Measurements from ENCODE around the gene LAMTOR4. TPM values are rescaled to one million over a fixed set of nuclear protein-coding genes. Genes with fewer than 3 reads are reported as not detected.
A peak's percentile ranks its signal among the peaks of the same experiment; 100 is the strongest.

LAMTOR4 gene
- total and polyA plus RNA-seq, 2 of the 13 experiments (the other 11 are each of a cell fraction or from before 2014, with no cell fraction given): 115 to 118 TPM

DNA sequence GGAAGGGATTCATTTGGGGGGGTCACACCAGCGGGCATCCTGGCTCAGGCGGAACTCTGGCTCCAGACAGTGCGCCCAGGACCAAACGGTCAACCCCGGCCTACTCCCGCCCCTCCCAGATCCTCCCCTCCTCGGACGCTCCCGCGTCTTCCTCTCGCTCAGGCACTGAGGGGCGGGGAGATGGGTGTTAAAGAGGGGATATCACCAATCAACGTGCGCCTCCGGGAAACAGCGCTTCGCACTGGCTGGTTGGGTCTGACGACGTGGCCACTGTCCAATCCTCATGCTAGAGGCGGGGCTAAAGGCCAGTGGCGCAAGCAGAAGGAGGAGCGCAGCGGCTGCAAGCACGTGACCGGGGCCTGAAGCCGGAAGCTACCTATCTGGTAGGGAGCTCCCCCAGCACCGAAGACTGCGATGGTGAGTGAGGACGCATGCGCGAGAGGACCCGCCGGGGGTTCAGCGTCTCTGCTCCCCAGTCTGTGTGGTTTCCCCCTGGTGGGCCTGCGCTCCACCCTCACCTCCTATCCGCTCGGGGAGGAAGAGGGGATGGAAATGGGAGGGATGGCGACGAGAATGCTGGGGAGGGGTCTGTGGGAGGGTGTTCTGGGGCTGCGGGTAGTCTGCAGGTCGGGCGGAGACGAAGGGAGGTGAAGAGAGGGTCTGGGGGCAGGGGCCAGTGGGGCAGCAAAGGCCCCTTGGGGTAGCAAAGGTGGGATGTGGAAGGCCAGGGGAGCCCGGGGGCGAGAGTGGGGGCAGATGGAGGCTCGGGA lies at the start of gene LAMTOR4 (continued):
- TF ChIP-seq MXD1 (CRISPR knock-in tag; IDR thresholded peaks at IDR 0.05): no peak
- peak; percentile 67 for TF ChIP-seq KMT2B (CRISPR knock-in tag; IDR thresholded peaks at IDR 0.05)
- TF ChIP-seq ZMAT3 (CRISPR knock-in tag; conservative IDR thresholded peaks at IDR 0.05): 0 out of 2 replicates have a peak, but pooled peaks have one; percentile 67
- 0 out of 2 replicates have a peak, but pooled peaks have one; percentile 63 for TF ChIP-seq KLF9 (CRISPR knock-in tag; IDR thresholded peaks at IDR 0.05; ENCODE audit: low read depth)
- TF ChIP-seq ZNF512B (CRISPR knock-in tag; IDR thresholded peaks at IDR 0.05; ENCODE audit: borderline replicate concordance): no peak
- TF ChIP-seq, protein P1, sequence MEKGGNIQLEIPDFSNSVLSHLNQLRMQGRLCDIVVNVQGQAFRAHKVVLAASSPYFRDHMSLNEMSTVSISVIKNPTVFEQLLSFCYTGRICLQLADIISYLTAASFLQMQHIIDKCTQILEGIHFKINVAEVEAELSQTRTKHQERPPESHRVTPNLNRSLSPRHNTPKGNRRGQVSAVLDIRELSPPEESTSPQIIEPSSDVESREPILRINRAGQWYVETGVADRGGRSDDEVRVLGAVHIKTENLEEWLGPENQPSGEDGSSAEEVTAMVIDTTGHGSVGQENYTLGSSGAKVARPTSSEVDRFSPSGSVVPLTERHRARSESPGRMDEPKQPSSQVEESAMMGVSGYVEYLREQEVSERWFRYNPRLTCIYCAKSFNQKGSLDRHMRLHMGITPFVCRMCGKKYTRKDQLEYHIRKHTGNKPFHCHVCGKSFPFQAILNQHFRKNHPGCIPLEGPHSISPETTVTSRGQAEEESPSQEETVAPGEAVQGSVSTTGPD (CRISPR knock-in tag; IDR thresholded peaks at IDR 0.05): no peak
- TF ChIP-seq DBP (CRISPR knock-in tag; IDR thresholded peaks at IDR 0.05; ENCODE audit: not compliant biosample characterization): no peak
- TF ChIP-seq POGZ (CRISPR knock-in tag; IDR thresholded peaks at IDR 0.05): 0 out of 2 replicates have a peak, but pooled peaks have one; percentile 26
- TF ChIP-seq ZFP41 (CRISPR knock-in tag; IDR thresholded peaks at IDR 0.05; ENCODE audit: borderline replicate concordance): no peak
- no peak for TF ChIP-seq ZNF576 (CRISPR knock-in tag; IDR thresholded peaks at IDR 0.05)
- TF ChIP-seq POLR2A (IDR thresholded peaks at IDR 0.05; ENCODE audit: insufficient read depth in 1 of 2, low read depth in 2 of 2, low read length in 2 of 2): peak in 1 of 2 experiments; percentile 92
- peak; percentile 47; the same call in 1 of the 2 replicates for TF ChIP-seq FOXA3 (CRISPR knock-in tag; IDR thresholded peaks at IDR 0.05)
- no peak for TF ChIP-seq ZNF558 (CRISPR knock-in tag; IDR thresholded peaks at IDR 0.05; ENCODE audit: borderline replicate concordance)
- TF ChIP-seq JDP2 (CRISPR knock-in tag; IDR thresholded peaks at IDR 0.05; ENCODE audit: borderline replicate concordance): no peak
- TF ChIP-seq, protein P2, sequence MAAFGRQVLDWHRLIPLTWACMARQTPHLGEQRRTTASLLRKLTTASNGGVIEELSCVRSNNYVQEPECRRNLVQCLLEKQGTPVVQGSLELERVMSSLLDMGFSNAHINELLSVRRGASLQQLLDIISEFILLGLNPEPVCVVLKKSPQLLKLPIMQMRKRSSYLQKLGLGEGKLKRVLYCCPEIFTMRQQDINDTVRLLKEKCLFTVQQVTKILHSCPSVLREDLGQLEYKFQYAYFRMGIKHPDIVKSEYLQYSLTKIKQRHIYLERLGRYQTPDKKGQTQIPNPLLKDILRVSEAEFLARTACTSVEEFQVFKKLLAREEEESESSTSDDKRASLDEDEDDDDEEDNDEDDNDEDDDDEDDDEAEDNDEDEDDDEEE (CRISPR knock-in tag; IDR thresholded peaks at IDR 0.05): no peak
- no peak; the same call in 1 of the 2 replicates for TF ChIP-seq ZNF460 (CRISPR knock-in tag; IDR thresholded peaks at IDR 0.05; ENCODE audit: borderline replicate concordance)
- TF ChIP-seq, protein P3, sequence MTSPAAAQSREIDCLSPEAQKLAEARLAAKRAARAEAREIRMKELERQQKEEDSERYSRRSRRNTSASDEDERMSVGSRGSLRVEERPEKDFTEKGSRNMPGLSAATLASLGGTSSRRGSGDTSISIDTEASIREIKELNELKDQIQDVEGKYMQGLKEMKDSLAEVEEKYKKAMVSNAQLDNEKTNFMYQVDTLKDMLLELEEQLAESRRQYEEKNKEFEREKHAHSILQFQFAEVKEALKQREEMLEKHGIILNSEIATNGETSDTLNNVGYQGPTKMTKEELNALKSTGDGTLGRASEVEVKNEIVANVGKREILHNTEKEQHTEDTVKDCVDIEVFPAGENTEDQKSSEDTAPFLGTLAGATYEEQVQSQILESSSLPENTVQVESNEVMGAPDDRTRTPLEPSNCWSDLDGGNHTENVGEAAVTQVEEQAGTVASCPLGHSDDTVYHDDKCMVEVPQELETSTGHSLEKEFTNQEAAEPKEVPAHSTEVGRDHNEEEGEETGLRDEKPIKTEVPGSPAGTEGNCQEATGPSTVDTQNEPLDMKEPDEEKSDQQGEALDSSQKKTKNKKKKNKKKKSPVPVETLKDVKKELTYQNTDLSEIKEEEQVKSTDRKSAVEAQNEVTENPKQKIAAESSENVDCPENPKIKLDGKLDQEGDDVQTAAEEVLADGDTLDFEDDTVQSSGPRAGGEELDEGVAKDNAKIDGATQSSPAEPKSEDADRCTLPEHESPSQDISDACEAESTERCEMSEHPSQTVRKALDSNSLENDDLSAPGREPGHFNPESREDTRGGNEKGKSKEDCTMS (CRISPR knock-in tag; conservative IDR thresholded peaks at IDR 0.05): no peak
- TF ChIP-seq HOXA3 (CRISPR knock-in tag; IDR thresholded peaks at IDR 0.05): peak; percentile 58; the same call in 1 of the 2 replicates
- TF ChIP-seq NCOA2 (CRISPR knock-in tag; IDR thresholded peaks at IDR 0.05): peak; percentile 44; the same call in 1 of the 2 replicates
